Effector memory CD8-positive, alpha-beta T cell (primary cell): Measurements from ENCODE around the gene DOCK3.

Experiments
- ATAC-seq: fragments of 150-1000 bp; cut with Tn5 transposase; replicated peaks from 2 replicates; pipeline ENCODE4 v1.10.0; 2021; ENCODE audit warnings: mild to moderate bottlenecking, moderate library complexity
- DNase-seq, 3 experiments: peaks; one replicate each; pipeline ENCODE4 v3.0.0; 2021
- H3K27ac Mint-ChIP-seq, 2 donors: one replicate each; pipeline ENCODE4 v1.8.0; 2022; ENCODE audit warnings: mild to moderate bottlenecking in 2 of 2, mixed read lengths in 2 of 2, moderate library complexity in 2 of 2
- H3K27me3 Mint-ChIP-seq, 2 donors: one replicate each; pipeline ENCODE4 v1.8.0; 2022; ENCODE audit warnings: mixed read lengths in 2 of 2
- H3K36me3 Mint-ChIP-seq: one replicate; pipeline ENCODE4 v1.8.0; 2022; ENCODE audit warnings: mild to moderate bottlenecking, moderate library complexity, mixed read lengths; ENCODE audit not compliant: insufficient read depth
- H3K4me1 Mint-ChIP-seq, 2 donors: one replicate each; pipeline ENCODE4 v1.8.0; 2022; ENCODE audit warnings: low read depth in 2 of 2, mixed read lengths in 2 of 2
- H3K4me3 Mint-ChIP-seq, 2 donors: one replicate each; pipeline ENCODE4 v1.8.0; 2022; ENCODE audit warnings: mild to moderate bottlenecking in 2 of 2, mixed read lengths in 2 of 2, moderate library complexity in 2 of 2
- H3K9me3 Mint-ChIP-seq, 2 donors: one replicate each; pipeline ENCODE4 v1.8.0; 2022; ENCODE audit warnings: mixed read lengths in 2 of 2
- total RNA-seq, 9 experiments: gene quantifications; one replicate each; lab custom pipeline; 2026; lab: John Stamatoyannopoulos, UW

The DOCK3 gene
- total RNA-seq = 2.7 to 22.6 (median 7.2) reads per million in 9 experiments

- H3K36me3 Mint-ChIP-seq = peaks cover 4% of the 10 kb centered on the region
- no peaks in the 10 kb centered on the region for H3K9me3 Mint-ChIP-seq
- DNase-seq (peak; percentile 49 to 59 (median 50)), ATAC-seq (peak; percentile 90)
- H3K27ac Mint-ChIP-seq = peak within 1 kb of the TSS in 1 of 2 donors; percentile 7
- H3K27me3 Mint-ChIP-seq = peaks cover 21 to 34% of the 10 kb centered on the region in 2 donors
- H3K4me3 Mint-ChIP-seq = peak within 1 kb of the TSS; percentile 75 to 78
- peaks cover 0 to 4% of the 10 kb centered on the region in 2 donors for H3K4me1 Mint-ChIP-seq
These were observed at the start of gene DOCK3 for GRCh38 chr3:50674349-50675178. Gene DOCK3, plus strand, starts transcription at chr3:50674927. Its CDS starts 337 bp downstream, at chr3:50675264.

- H3K27ac Mint-ChIP-seq = peak overlapping the region in 1 of 2 donors; percentile 68
These were observed 49.2 kb upstream of the DOCK3 start for GRCh38 chr3:50625231-50626182.

GRCh38 chr3:50626401-50626800 lies 48.3 kb upstream of the DOCK3 start:
- peak overlapping the region in 1 of 2 donors; percentile 86 for H3K27ac Mint-ChIP-seq
- peaks cover 57 to 69% of the 10 kb centered on the region in 2 donors for H3K4me1 Mint-ChIP-seq
- peaks cover 17% of the 10 kb centered on the region for H3K36me3 Mint-ChIP-seq
- DNase-seq (no peak), ATAC-seq (no peak)
- H3K9me3 Mint-ChIP-seq = no peaks in the 10 kb centered on the region
- H3K27me3 Mint-ChIP-seq = no peaks in the 10 kb centered on the region
- peak overlapping the region in 1 of 2 donors; percentile 51 for H3K4me3 Mint-ChIP-seq

More at GRCh38 chr3:50625231-50626182, 49.2 kb upstream of the DOCK3 start:
- H3K4me1 Mint-ChIP-seq = peaks cover 55 to 66% of the 10 kb centered on the region in 2 donors
- H3K9me3 Mint-ChIP-seq = no peaks in the 10 kb centered on the region
- H3K4me3 Mint-ChIP-seq = peak overlapping the region; percentile 21 to 29
- ATAC-seq = no peak
- no peak for DNase-seq
- no peaks in the 10 kb centered on the region for H3K27me3 Mint-ChIP-seq
- peaks cover 18% of the 10 kb centered on the region for H3K36me3 Mint-ChIP-seq

- Mint-ChIP-seq H3K27ac (peak overlapping the region; percentile 64 to 86), H3K9me3 (no peaks in the 10 kb centered on the region), H3K4me3 (peak overlapping the region in 1 of 2 donors; percentile 59), H3K36me3 (peaks cover 14% of the 10 kb centered on the region), H3K27me3 (no peaks in the 10 kb centered on the region), H3K4me1 (peaks cover 69 to 75% of the 10 kb centered on the region in 2 donors)
- ATAC-seq (peak; percentile 31), DNase-seq (no peak)
These were observed 47.2 kb upstream of the DOCK3 start for GRCh38 chr3:50627407-50628051.

GRCh38 chr3:50628601-50629000 lies 46.1 kb upstream of the DOCK3 start:
- H3K4me1 Mint-ChIP-seq = peaks cover 75 to 76% of the 10 kb centered on the region in 2 donors

GRCh38 chr3:50630394-50630793 lies 44.3 kb upstream of the DOCK3 start:
- Mint-ChIP-seq H3K4me3 (peak overlapping the region; percentile 4 to 38), H3K36me3 (peaks cover 10% of the 10 kb centered on the region)
- ATAC-seq = no peak

More at GRCh38 chr3:50628601-50629000, 46.1 kb upstream of the DOCK3 start:
- Mint-ChIP-seq H3K4me3 (no peak overlapping the region), H3K27ac (peak overlapping the region; percentile 13 to 86), H3K27me3 (no peaks in the 10 kb centered on the region), H3K9me3 (no peaks in the 10 kb centered on the region), H3K36me3 (peaks cover 13% of the 10 kb centered on the region)
- no peak for DNase-seq
- no peak for ATAC-seq

GRCh38 chr3:50630877-50631276 lies 43.9 kb upstream of the DOCK3 start:
- ATAC-seq (no peak), DNase-seq (no peak)
- Mint-ChIP-seq H3K36me3 (peaks cover 10% of the 10 kb centered on the region), H3K9me3 (no peaks in the 10 kb centered on the region), H3K4me1 (peaks cover 65 to 72% of the 10 kb centered on the region in 2 donors), H3K27me3 (no peaks in the 10 kb centered on the region), H3K4me3 (peak overlapping the region; percentile 4 to 38), H3K27ac (peak overlapping the region; percentile 91 to 94)

More at GRCh38 chr3:50630394-50630793, 44.3 kb upstream of the DOCK3 start:
- Mint-ChIP-seq H3K27me3 (no peaks in the 10 kb centered on the region), H3K27ac (peak overlapping the region; percentile 91 to 94), H3K4me1 (peaks cover 65 to 74% of the 10 kb centered on the region in 2 donors), H3K9me3 (no peaks in the 10 kb centered on the region)
- DNase-seq = no peak

- H3K9me3 Mint-ChIP-seq = no peaks in the 10 kb centered on the region
- H3K27me3 Mint-ChIP-seq = no peaks in the 10 kb centered on the region
- ATAC-seq = peak; percentile 37
- no peak for DNase-seq
- peak overlapping the region; percentile 91 to 94 for H3K27ac Mint-ChIP-seq
- peak overlapping the region; percentile 23 to 60 for H3K4me3 Mint-ChIP-seq
- peaks cover 68 to 78% of the 10 kb centered on the region in 2 donors for H3K4me1 Mint-ChIP-seq
- H3K36me3 Mint-ChIP-seq = peaks cover 14% of the 10 kb centered on the region
These were observed 42.3 kb upstream of the DOCK3 start for GRCh38 chr3:50632450-50632849.

- Mint-ChIP-seq H3K4me3 (no peak overlapping the region), H3K27me3 (no peaks in the 10 kb centered on the region), H3K9me3 (no peaks in the 10 kb centered on the region), H3K4me1 (peaks cover 70 to 77% of the 10 kb centered on the region in 2 donors), H3K27ac (peak overlapping the region; percentile 84 to 94), H3K36me3 (peaks cover 14% of the 10 kb centered on the region)
- DNase-seq (no peak), ATAC-seq (no peak)
These were observed 41.4 kb upstream of the DOCK3 start for GRCh38 chr3:50633230-50633790.

- Mint-ChIP-seq H3K27ac (peak overlapping the region; percentile 60 to 84), H3K27me3 (no peaks in the 10 kb centered on the region), H3K36me3 (peaks cover 9% of the 10 kb centered on the region), H3K4me3 (peak overlapping the region in 1 of 2 donors; percentile 22), H3K9me3 (no peaks in the 10 kb centered on the region), H3K4me1 (peaks cover 69 to 70% of the 10 kb centered on the region in 2 donors)
- ATAC-seq (no peak), DNase-seq (no peak)
These were observed 39.7 kb upstream of the DOCK3 start for GRCh38 chr3:50635066-50635465.

- no peak for DNase-seq
- Mint-ChIP-seq H3K27me3 (no peaks in the 10 kb centered on the region), H3K36me3 (peaks cover 13% of the 10 kb centered on the region), H3K27ac (peak overlapping the region; percentile 81 to 91), H3K9me3 (no peaks in the 10 kb centered on the region), H3K4me1 (peaks cover 55 to 56% of the 10 kb centered on the region in 2 donors), H3K4me3 (no peak overlapping the region)
- ATAC-seq = no peak
These were observed 37.7 kb upstream of the DOCK3 start for GRCh38 chr3:50637011-50637410.

GRCh38 chr3:50637945-50638344 lies 36.8 kb upstream of the DOCK3 start:
- peak overlapping the region; percentile 81 to 91 for H3K27ac Mint-ChIP-seq
- H3K4me3 Mint-ChIP-seq = no peak overlapping the region
- DNase-seq (no peak), ATAC-seq (no peak)
- no peaks in the 10 kb centered on the region for H3K27me3 Mint-ChIP-seq
- peaks cover 15% of the 10 kb centered on the region for H3K36me3 Mint-ChIP-seq
- H3K4me1 Mint-ChIP-seq = peaks cover 46 to 48% of the 10 kb centered on the region in 2 donors
- no peaks in the 10 kb centered on the region for H3K9me3 Mint-ChIP-seq
